Right lobe of liver (tissue), 6 donors: Measurements from ENCODE around the gene AGPS. TPM values are rescaled to one million over a fixed set of nuclear protein-coding genes. Genes with fewer than 3 reads are reported as not detected.

Experiments used
- ATAC-seq, 4 donors: fragments of 200-7000 bp; cut with Tn5 transposase; one replicate each; pipeline ENCODE4 v1.9.1; 2020; ENCODE audit warnings: mild to moderate bottlenecking in 4 of 4, moderate library complexity in 4 of 4
- DNase-seq, 3 donors: peaks; one replicate each; pipeline ENCODE4 v3.0.0-alpha.2; 2020
- H3K27ac ChIP-seq, 3 donors: fragments of 200-600 bp; one replicate each; pipeline ENCODE4 v1.8.0; 2022
- H3K27me3 ChIP-seq, 2 donors: fragments of 200-600 bp; one replicate each; pipeline ENCODE4 v1.8.0; 2022
- H3K36me3 ChIP-seq, 4 donors: fragments of 200-600 bp; sonication (generic) in 1 of 4; one replicate each; pipeline versions ENCODE4 v1.5.1 to v1.8.0; 2017 to 2022; ENCODE audit warnings: control low read depth in 1 of 4
- H3K4me1 ChIP-seq, 4 donors: fragments of 200-600 bp; sonication (generic) in 1 of 4; one replicate each; pipeline versions ENCODE4 v1.5.1 to v1.8.0; 2017 to 2022; ENCODE audit warnings: control low read depth in 1 of 4
- H3K4me3 ChIP-seq, 3 donors: fragments of 200-600 bp; one replicate each; pipeline ENCODE4 v1.8.0; 2022
- H3K9me3 ChIP-seq, 4 donors: fragments of 200-600 bp; sonication (generic) in 1 of 4; one replicate each; pipeline versions ENCODE4 v1.5.1 to v1.8.0; 2017 to 2022; ENCODE audit warnings: control low read depth in 1 of 4
- POLR2A ChIP-seq: fragments of 450-650 bp; IDR thresholded peaks from one replicate; pipeline ENCODE4 v1.6.1; 2017; ENCODE audit warnings: antibody characterized with exemption, mild to moderate bottlenecking
- WGBS: methylation state at CpG from one replicate; pipeline ENCODE4 v1.1.6; 2018; ENCODE audit warnings: low coverage, low lambda C conversion rate; ENCODE audit not compliant: insufficient coverage; ENCODE audit errors: missing lambda C conversion rate; 5-methylcytosine and 5-hydroxymethylcytosine counted together
- intact Hi-C, 2 donors: fragments of 100-400 bp; cut with DNase I; formaldehyde crosslinking; loops; one replicate each; pipeline versions ENCODE4 v1.11.2 to v1.14.1; 2022
- total RNA-seq, 6 experiments: library from RNA; depleted of rRNA in 2 of 6; stranded (reverse); fragments of >200 nt in 2 of 6; fragmentation: NEBNext Ultra II Directional in 3 of 6; extraction: Animal tissue kit (Norgen Biotek cat#: 25700) in 3 of 6; gene quantifications; one replicate each; pipeline versions ENCODE4 v1.1.0 to v1.2.4, GENCODE V29; 2016 to 2023
- TF ChIP-seq, protein P1 (sequence below), 4 donors: fragments of 200-600 bp in 3 of 4; fragments of 450-650 bp in 1 of 4; IDR thresholded peaks; one replicate each; pipeline versions ENCODE4 v1.5.1 to v1.8.0; 2016 to 2022; ENCODE audit warnings: antibody characterized with exemption in 4 of 4, mild to moderate bottlenecking in 2 of 4
- donor health status: DM: no; HTN: yes; CAD: no.
- donor health status: DM: no; HTN: no; CAD: no.
- donor health status: DM: no; HTN: no; CAD: no.
- donor health status: DM: no; HTN: yes; CAD: no.
- donor health status: DM: no; HTN: yes; CAD: no.

AGPS gene
- total RNA-seq, 6 experiments from 2014 or later, result 21.7 to 31.8 (median 26.8) TPM

- no peaks in the 10 kb centered on the region for H3K36me3 ChIP-seq
- ATAC-seq (no peak), DNase-seq (no peak)
- intact Hi-C loops, result no loop called here
- no peak overlapping the region for H3K4me3 ChIP-seq
- no peaks in the 10 kb centered on the region for H3K9me3 ChIP-seq
- H3K27ac ChIP-seq, result no peak overlapping the region
- H3K27me3 ChIP-seq, result no peaks in the 10 kb centered on the region
- 30% methylated on average over 1 of the region's 1 CpG for WGBS
- H3K4me1 ChIP-seq, result no peaks in the 10 kb centered on the region
- TF ChIP-seq, protein P1, sequence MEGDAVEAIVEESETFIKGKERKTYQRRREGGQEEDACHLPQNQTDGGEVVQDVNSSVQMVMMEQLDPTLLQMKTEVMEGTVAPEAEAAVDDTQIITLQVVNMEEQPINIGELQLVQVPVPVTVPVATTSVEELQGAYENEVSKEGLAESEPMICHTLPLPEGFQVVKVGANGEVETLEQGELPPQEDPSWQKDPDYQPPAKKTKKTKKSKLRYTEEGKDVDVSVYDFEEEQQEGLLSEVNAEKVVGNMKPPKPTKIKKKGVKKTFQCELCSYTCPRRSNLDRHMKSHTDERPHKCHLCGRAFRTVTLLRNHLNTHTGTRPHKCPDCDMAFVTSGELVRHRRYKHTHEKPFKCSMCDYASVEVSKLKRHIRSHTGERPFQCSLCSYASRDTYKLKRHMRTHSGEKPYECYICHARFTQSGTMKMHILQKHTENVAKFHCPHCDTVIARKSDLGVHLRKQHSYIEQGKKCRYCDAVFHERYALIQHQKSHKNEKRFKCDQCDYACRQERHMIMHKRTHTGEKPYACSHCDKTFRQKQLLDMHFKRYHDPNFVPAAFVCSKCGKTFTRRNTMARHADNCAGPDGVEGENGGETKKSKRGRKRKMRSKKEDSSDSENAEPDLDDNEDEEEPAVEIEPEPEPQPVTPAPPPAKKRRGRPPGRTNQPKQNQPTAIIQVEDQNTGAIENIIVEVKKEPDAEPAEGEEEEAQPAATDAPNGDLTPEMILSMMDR (IDR thresholded peaks at IDR 0.05), result no peak
- TF ChIP-seq POLR2A, result no peak
Measured at GRCh38 chr2:177568390-177568789, 175.8 kb downstream of the AGPS start.

GRCh38 chr2:177568893-177569292 is 176.3 kb downstream of the AGPS start:
- no peaks in the 10 kb centered on the region for H3K27me3 ChIP-seq
- TF ChIP-seq, protein P1 (IDR thresholded peaks at IDR 0.05), result no peak
- no peak for TF ChIP-seq POLR2A
- H3K9me3 ChIP-seq, result no peaks in the 10 kb centered on the region
- H3K4me3 ChIP-seq, result no peak overlapping the region
- no peak overlapping the region for H3K27ac ChIP-seq
- H3K36me3 ChIP-seq, result no peaks in the 10 kb centered on the region
- whole genome bisulfite sequencing, result 95% methylated on average over 4 of the region's 5 CpGs
- ATAC-seq (no peak), DNase-seq (no peak)
- H3K4me1 ChIP-seq, result no peaks in the 10 kb centered on the region
- intact Hi-C loops, result no loop called here

DNA sequence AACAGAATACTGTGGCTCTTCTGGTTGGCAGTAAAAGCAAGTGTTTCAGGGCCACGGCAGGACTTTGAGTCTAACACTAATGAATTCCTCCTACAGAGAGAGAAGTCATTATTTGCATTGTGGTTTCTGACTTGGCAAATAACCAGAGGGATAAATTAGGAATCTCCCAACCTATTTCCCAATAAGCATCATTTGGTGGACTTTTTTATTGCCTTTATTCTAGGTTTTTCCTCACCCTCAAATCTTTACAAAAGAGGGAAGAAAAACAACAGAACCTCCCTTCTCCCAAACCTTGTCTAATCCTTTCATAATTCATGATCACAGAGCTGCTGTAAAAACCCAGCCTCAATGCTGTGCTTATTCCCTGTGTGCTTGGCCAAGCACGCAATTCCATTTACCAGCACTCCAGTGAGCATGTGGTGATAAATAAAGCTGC is 179.7 kb downstream of the AGPS start:
- 51% methylated on average over 2 of the region's 2 CpGs for WGBS
- H3K36me3 ChIP-seq, result no peaks in the 10 kb centered on the region
- ATAC-seq, result peak in 2 of 4 donors; percentile 27 to 69

GRCh38 chr2:177573120-177573519 is 180.5 kb downstream of the AGPS start:
- WGBS, result 65% methylated on average over 3 of the region's 3 CpGs
- no peaks in the 10 kb centered on the region for H3K27me3 ChIP-seq
- no peak for ATAC-seq
- H3K4me3 ChIP-seq, result no peak overlapping the region
- intact Hi-C loops, result no loop called here
- TF ChIP-seq, protein P1 (IDR thresholded peaks at IDR 0.05), result no peak
- TF ChIP-seq POLR2A, result no peak
- no peak overlapping the region for H3K27ac ChIP-seq
- DNase-seq, result no peak
- no peaks in the 10 kb centered on the region for H3K36me3 ChIP-seq
- H3K4me1 ChIP-seq, result no peaks in the 10 kb centered on the region
- H3K9me3 ChIP-seq, result no peaks in the 10 kb centered on the region

More for the DNA sequence above, 179.7 kb downstream of the AGPS start:
- H3K9me3 ChIP-seq, result no peaks in the 10 kb centered on the region
- DNase-seq, result no peak
- H3K27ac ChIP-seq, result no peak overlapping the region
- H3K27me3 ChIP-seq, result no peaks in the 10 kb centered on the region
- intact Hi-C loops, result no loop called here
- no peak overlapping the region for H3K4me3 ChIP-seq
- no peaks in the 10 kb centered on the region for H3K4me1 ChIP-seq
- TF ChIP-seq POLR2A, result no peak
- TF ChIP-seq, protein P1 (IDR thresholded peaks at IDR 0.05), result no peak

DNA sequence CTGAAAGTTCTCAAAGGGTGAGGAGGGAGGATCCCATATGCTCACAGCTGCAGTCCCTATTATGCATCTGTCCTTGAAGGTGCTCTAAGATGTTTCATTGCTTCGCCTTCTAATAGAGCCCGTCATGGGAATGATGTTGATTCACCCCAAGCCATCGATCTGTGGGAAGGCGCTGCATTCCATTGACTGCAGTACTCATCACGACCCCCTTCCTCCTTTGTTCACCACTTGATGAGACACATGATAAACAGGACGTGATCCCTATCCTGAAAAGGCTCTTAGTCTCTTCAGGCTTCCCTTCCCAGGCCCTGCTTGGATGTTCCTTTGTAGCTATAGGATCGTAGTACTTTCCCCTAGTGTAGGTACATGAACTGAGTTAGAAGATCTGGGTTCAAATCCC is 181.8 kb downstream of the AGPS start:
- Histone ChIP-seq H3K36me3 (no peaks in the 10 kb centered on the region), H3K4me3 (no peak overlapping the region), H3K27me3 (no peaks in the 10 kb centered on the region), H3K27ac (no peak overlapping the region), H3K4me1 (no peaks in the 10 kb centered on the region), H3K9me3 (no peaks in the 10 kb centered on the region)
- TF ChIP-seq, protein P1 (IDR thresholded peaks at IDR 0.05), result no peak
- no peak for TF ChIP-seq POLR2A
- intact Hi-C loops, result no loop called here
- ATAC-seq (no peak), DNase-seq (no peak)
- WGBS, result 87% methylated on average over 7 of the region's 7 CpGs
